GOT3 (cell line): ENCODE results near the gene SRGAP1.
"Not testable (repeated sequence)": the region's sequence is repeated elsewhere in the genome, so short reads cannot be mapped to it uniquely, and the experiment has no call there.

Experiments
- DNase-seq: peaks from one replicate; lab custom pipeline; 2025; ENCODE audit warnings: mixed read lengths; lab: John Stamatoyannopoulos, UW

SRGAP1 gene

GRCh38 chr12:63838411-63838810 is 6.1 kb upstream of the SRGAP1 start:
- no peak for DNase-seq

GRCh38 chr12:63841011-63841410 is 3.5 kb upstream of the SRGAP1 start:
- no peak for DNase-seq

GRCh38 chr12:63841571-63841970 is 2.9 kb upstream of the SRGAP1 start:
- DNase-seq: no peak

- not testable (repeated sequence) for DNase-seq
Observed at GRCh38 chr12:63842750-63843149, 1.8 kb upstream of the SRGAP1 start.

GRCh38 chr12:63843254-63843720 is 1.2 kb upstream of the SRGAP1 start:
- DNase-seq: no peak

- DNase-seq: peak; percentile 85
Observed at GRCh38 chr12:63843721-63844390, 644 bp upstream of the SRGAP1 start.

- no peak for DNase-seq
Observed at GRCh38 chr12:63845726-63846125, 1.2 kb downstream of the SRGAP1 start.

GRCh38 chr12:63846238-63846967 is 1.9 kb downstream of the SRGAP1 start:
- DNase-seq: no peak

GRCh38 chr12:63848450-63848849 is 4.0 kb downstream of the SRGAP1 start:
- no peak for DNase-seq

GRCh38 chr12:63849106-63849620 is 4.7 kb downstream of the SRGAP1 start:
- no peak for DNase-seq

- no peak for DNase-seq
Observed at GRCh38 chr12:63849641-63850040, 5.1 kb downstream of the SRGAP1 start.

- no peak for DNase-seq
Observed at GRCh38 chr12:63853978-63854377, 9.5 kb downstream of the SRGAP1 start.

GRCh38 chr12:63855299-63855698 is 10.8 kb downstream of the SRGAP1 start:
- no peak for DNase-seq

GRCh38 chr12:63857771-63858670 is 13.5 kb downstream of the SRGAP1 start:
- DNase-seq: no peak

GRCh38 chr12:63859880-63860279 is 15.4 kb downstream of the SRGAP1 start:
- DNase-seq: not testable (repeated sequence)

- no peak for DNase-seq
Observed at GRCh38 chr12:63862187-63862968, 17.9 kb downstream of the SRGAP1 start.

GRCh38 chr12:63862969-63863230 is 18.4 kb downstream of the SRGAP1 start:
- DNase-seq: no peak

- no peak for DNase-seq
Observed at GRCh38 chr12:63863658-63864453, 19.4 kb downstream of the SRGAP1 start.

GRCh38 chr12:63864454-63864706 is 19.9 kb downstream of the SRGAP1 start:
- no peak for DNase-seq

GRCh38 chr12:63865448-63865847 is 20.9 kb downstream of the SRGAP1 start:
- DNase-seq: no peak

GRCh38 chr12:63867053-63867452 is 22.6 kb downstream of the SRGAP1 start:
- no peak for DNase-seq
